ENCODE measurements around the gene INSRR. TPM values are rescaled to one million over a fixed set of nuclear protein-coding genes. Genes with fewer than 3 reads are reported as not detected.

INSRR gene
- total and polyA plus RNA-seq, 9 of the 15 experiments (the other 6 are each of a cell fraction or from before 2014, with no cell fraction given): 0.03 to 0.18 (median 0.06) TPM; not detected in 3

GRCh38 chr1:156884560-156885184 is 25.8 kb upstream of the INSRR start (continued):
- TF ChIP-seq ZNF589 (CRISPR knock-in tag; IDR thresholded peaks at IDR 0.05; ENCODE audit: low read depth): no peak

- no TSS peak for BruUV-seq (replicated peaks)
- Histone ChIP-seq H2AFZ (ENCODE audit: low read depth, low read length) (no peak overlapping the region), H3K27ac (ENCODE audit: extremely low read depth, low read depth, low read length) (no peak overlapping the region; the same call in 2 of the 3 replicates), H3K79me2 (ENCODE audit: control insufficient read depth, insufficient read depth, low read length) (no peaks in the 10 kb centered on the region), H3K4me2 (ENCODE audit: insufficient read depth, low read length) (no peak overlapping the region), H3K9me3 (replicated peaks; ENCODE audit: control insufficient read depth, insufficient read depth, low read depth, low read length) (no peaks in the 10 kb centered on the region), H3K9me1 (ENCODE audit: control insufficient read depth, insufficient read depth, low read length) (no peaks in the 10 kb centered on the region), H3K9ac (ENCODE audit: insufficient read depth in 1 of 2, low read depth in 2 of 2, low read length in 2 of 2) (no peak overlapping the region), H3K36me3 (ENCODE audit: control insufficient read depth, insufficient read depth, low read length) (no peaks in the 10 kb centered on the region), H3K4me1 (replicated peaks in 1 of 2; ENCODE audit: control insufficient read depth in 2 of 2, insufficient read depth in 2 of 2, low read length in 2 of 2) (peaks cover 14 to 19% of the 10 kb centered on the region in 2 experiments; a peak in 4 of 5 replicates), H3K4me3 (no peak overlapping the region), H4K20me1 (replicated peaks; ENCODE audit: control insufficient read depth, insufficient read depth, low read length) (no peaks in the 10 kb centered on the region), H3K27me3 (ENCODE audit: control insufficient read depth in 2 of 2, insufficient read depth in 2 of 2, low read length in 2 of 2) (no peaks in the 10 kb centered on the region)
- ATAC-seq (no peak), FAIRE-seq (no peak), DNase-seq (ENCODE audit: extremely low read depth in 1 of 4, low spot score in 3 of 4) (no peak)
- 48% methylated on average over 7 of the region's 7 CpGs for WGBS (ENCODE audit: insufficient coverage, low coverage, missing lambda C conversion rate)
- intact Hi-C loops (cut with micrococcal nuclease) (no loop called here), in situ Hi-C loops (cut with MboI) (no loop called here)
- ChIA-PET POLR2A (interaction anchor here (0.6 to 2.1 kb wide), 5 partner anchors 11 to 111 kb away, joined by 3 to 7 read pairs (median 3); no protein-coding TSS in a partner anchor), CTCF (ENCODE audit: low intra/inter-chr PET ratio) (no interaction called here)
- TF ChIP-seq POLR3G (IDR thresholded peaks at IDR 0.05; ENCODE audit: extremely low read depth, insufficient read length, insufficient replicate concordance): no peak
- TF ChIP-seq ZBTB7A (IDR thresholded peaks at IDR 0.05; ENCODE audit: borderline replicate concordance, control insufficient read depth, low read depth, low read length): 0 out of 2 replicates have a peak, but pooled peaks have one; percentile 29
- TF ChIP-seq SREBF1 (IDR thresholded peaks at IDR 0.05; ENCODE audit: borderline replicate concordance, low read depth, low read length): no peak
Observed at GRCh38 chr1:156883919-156884318, 25.0 kb upstream of the INSRR start.

All from K562 (cell line).